ENCODE measurements around the gene NMUR2.

Gene NMUR2

GRCh38 chr5:152404494-152404893, 585 bp downstream of the NMUR2 start:
- no peaks in the 10 kb centered on the region for H3K9me2 ChIP-seq (replicated peaks; ENCODE audit: insufficient read depth, low read length)
- no peaks in the 10 kb centered on the region for H3K9me3 ChIP-seq (replicated peaks; ENCODE audit: insufficient read depth, low read length)
- no peak overlapping the region for H3K4me2 ChIP-seq (ENCODE audit: low read depth, low read length)
- DNase-seq: no peak
- H3K79me2 ChIP-seq (ENCODE audit: low read length): no peaks in the 10 kb centered on the region
- no peak overlapping the region for H3K27ac ChIP-seq (ENCODE audit: low read length)
- no peak overlapping the region for H2AFZ ChIP-seq (ENCODE audit: low read length)
- no peak overlapping the region for H3K4me3 ChIP-seq (ENCODE audit: low read length)
- no peaks in the 10 kb centered on the region for H4K20me1 ChIP-seq (ENCODE audit: insufficient read depth, low read length)
- H3K4me1 ChIP-seq (ENCODE audit: low read length): no peaks in the 10 kb centered on the region
- no peak overlapping the region for H3K9ac ChIP-seq (ENCODE audit: low read length)
- no peak for TF ChIP-seq CTCF (IDR thresholded peaks at IDR 0.05; ENCODE audit: low read length)
- no peak for TF ChIP-seq EZH2 (optimal IDR thresholded peaks at IDR 0.05; ENCODE audit: low read depth, low read length)
- TF ChIP-seq EZH2phosphoT487 (IDR thresholded peaks at IDR 0.05; ENCODE audit: low read length): no peak
- no peaks in the 10 kb centered on the region for H3K36me3 ChIP-seq (replicated peaks; ENCODE audit: insufficient read depth, low read length)
- no peaks in the 10 kb centered on the region for H3F3A ChIP-seq (ENCODE audit: insufficient read depth, low read length)
- H3K27me3 ChIP-seq (replicated peaks; ENCODE audit: insufficient read depth, low read length): peaks cover 10% of the 10 kb centered on the region

- TF ChIP-seq CTCF (IDR thresholded peaks at IDR 0.05; ENCODE audit: low read length): no peak
- no peak for TF ChIP-seq EZH2 (optimal IDR thresholded peaks at IDR 0.05; ENCODE audit: low read depth, low read length)
- no peak for TF ChIP-seq EZH2phosphoT487 (IDR thresholded peaks at IDR 0.05; ENCODE audit: low read length)
- no peak overlapping the region for H3K27ac ChIP-seq (ENCODE audit: low read length)
- H3K27me3 ChIP-seq (replicated peaks; ENCODE audit: insufficient read depth, low read length): peaks cover 24% of the 10 kb centered on the region
- H3K9me2 ChIP-seq (replicated peaks; ENCODE audit: insufficient read depth, low read length): no peaks in the 10 kb centered on the region
- no peak for DNase-seq
- H2AFZ ChIP-seq (ENCODE audit: low read length): no peak overlapping the region
- no peaks in the 10 kb centered on the region for H3K36me3 ChIP-seq (replicated peaks; ENCODE audit: insufficient read depth, low read length)
- no peak overlapping the region for H3K9ac ChIP-seq (ENCODE audit: low read length)
- H3K4me3 ChIP-seq (ENCODE audit: low read length): no peak overlapping the region
- no peaks in the 10 kb centered on the region for H3K79me2 ChIP-seq (ENCODE audit: low read length)
- H3K4me2 ChIP-seq (ENCODE audit: low read depth, low read length): no peak overlapping the region
- H3K4me1 ChIP-seq (ENCODE audit: low read length): no peaks in the 10 kb centered on the region
- no peaks in the 10 kb centered on the region for H4K20me1 ChIP-seq (ENCODE audit: insufficient read depth, low read length)
- no peaks in the 10 kb centered on the region for H3F3A ChIP-seq (ENCODE audit: insufficient read depth, low read length)
- H3K9me3 ChIP-seq (replicated peaks; ENCODE audit: insufficient read depth, low read length): no peaks in the 10 kb centered on the region
These were observed 2.0 kb downstream of the NMUR2 start for GRCh38 chr5:152403046-152403445.

- no peak overlapping the region for H3K4me3 ChIP-seq (ENCODE audit: low read length)
- peaks cover 38% of the 10 kb centered on the region for H3K27me3 ChIP-seq (replicated peaks; ENCODE audit: insufficient read depth, low read length)
- no peaks in the 10 kb centered on the region for H3K9me2 ChIP-seq (replicated peaks; ENCODE audit: insufficient read depth, low read length)
- H3K9me3 ChIP-seq (replicated peaks; ENCODE audit: insufficient read depth, low read length): no peaks in the 10 kb centered on the region
- no peak overlapping the region for H3K27ac ChIP-seq (ENCODE audit: low read length)
- H3K36me3 ChIP-seq (replicated peaks; ENCODE audit: insufficient read depth, low read length): no peaks in the 10 kb centered on the region
- H3K4me1 ChIP-seq (ENCODE audit: low read length): no peaks in the 10 kb centered on the region
- H3K79me2 ChIP-seq (ENCODE audit: low read length): no peaks in the 10 kb centered on the region
- H4K20me1 ChIP-seq (ENCODE audit: insufficient read depth, low read length): no peaks in the 10 kb centered on the region
- no peak overlapping the region for H2AFZ ChIP-seq (ENCODE audit: low read length)
- no peak overlapping the region for H3K9ac ChIP-seq (ENCODE audit: low read length)
- H3F3A ChIP-seq (ENCODE audit: insufficient read depth, low read length): no peaks in the 10 kb centered on the region
- TF ChIP-seq EZH2 (optimal IDR thresholded peaks at IDR 0.05; ENCODE audit: low read depth, low read length): no peak
- no peak for TF ChIP-seq CTCF (IDR thresholded peaks at IDR 0.05; ENCODE audit: low read length)
- no peak for TF ChIP-seq EZH2phosphoT487 (IDR thresholded peaks at IDR 0.05; ENCODE audit: low read length)
- no peak for DNase-seq
- H3K4me2 ChIP-seq (ENCODE audit: low read depth, low read length): no peak overlapping the region
These were observed 4.2 kb downstream of the NMUR2 start for GRCh38 chr5:152400846-152401245.

Data from MM.1S (cell line).